KMS-11 (cell line): ENCODE results near the gene SULT2A1.

Source experiments
- H2AFZ ChIP-seq: fragments of 200-600 bp; sonication (generic); 2 replicates; pipeline ENCODE4 v1.6.1; 2016; ENCODE audit warnings: antibody characterized with exemption, mixed run types, low read depth
- H3K27ac ChIP-seq: fragments of 200-600 bp; sonication (generic); 2 replicates; pipeline ENCODE4 v1.6.1; 2016; ENCODE audit warnings: mild to moderate bottlenecking, mixed run types
- H3K27me3 ChIP-seq: fragments of 200-600 bp; sonication (generic); 2 replicates; pipeline ENCODE4 v1.6.1; 2017; ENCODE audit warnings: mild to moderate bottlenecking, low read depth, mixed run types, moderate library complexity; ENCODE audit not compliant: insufficient read depth
- H3K36me3 ChIP-seq: fragments of 200-600 bp; sonication (generic); 2 replicates; pipeline ENCODE4 v1.6.1; 2017; ENCODE audit warnings: mild to moderate bottlenecking, mixed run types; ENCODE audit not compliant: insufficient read depth
- H3K4me1 ChIP-seq: fragments of 200-600 bp; sonication (generic); 2 replicates; pipeline ENCODE4 v1.6.1; 2016; ENCODE audit warnings: mild to moderate bottlenecking, low read depth, mixed run types; ENCODE audit not compliant: poor library complexity, severe bottlenecking
- H3K4me2 ChIP-seq: fragments of 200-600 bp; sonication (generic); 2 replicates; pipeline ENCODE4 v1.7.0; 2016; ENCODE audit warnings: mild to moderate bottlenecking, mixed run types
- H3K4me3 ChIP-seq: fragments of 200-600 bp; sonication (generic); IDR thresholded peaks from 2 replicates; pipeline ENCODE4 v1.6.1; 2017; ENCODE audit warnings: low read depth, low read length, mixed read lengths; ENCODE audit not compliant: insufficient read depth
- H3K79me2 ChIP-seq: fragments of 200-600 bp; sonication (generic); 2 replicates; pipeline ENCODE4 v1.6.1; 2016; ENCODE audit warnings: low read depth, mixed run types; ENCODE audit not compliant: insufficient read depth
- H3K9ac ChIP-seq: fragments of 200-600 bp; sonication (generic); 2 replicates; pipeline ENCODE4 v1.6.1; 2016; ENCODE audit warnings: mild to moderate bottlenecking, mixed run types
- H4K20me1 ChIP-seq: fragments of 200-600 bp; sonication (generic); 2 replicates; pipeline ENCODE4 v1.6.1; 2016; ENCODE audit warnings: mild to moderate bottlenecking, mixed run types; ENCODE audit not compliant: insufficient read depth
- CTCF ChIP-seq: fragments of 200-600 bp; sonication (generic); conservative IDR thresholded peaks from 2 replicates; pipeline ENCODE4 v1.6.1; 2017; ENCODE audit warnings: low read depth, mild to moderate bottlenecking, antibody characterized with exemption, low read length, moderate library complexity, mixed read lengths

SULT2A1 gene

GRCh38 chr19:47899335-47899734, 13.2 kb upstream of the SULT2A1 start:
- H3K4me3 ChIP-seq = no peak overlapping the region
- no peak overlapping the region for H3K9ac ChIP-seq
- H3K36me3 ChIP-seq = no peaks in the 10 kb centered on the region
- TF ChIP-seq CTCF = no peak
- no peak overlapping the region for H2AFZ ChIP-seq
- H3K27me3 ChIP-seq = peaks cover 61% of the 10 kb centered on the region
- no peaks in the 10 kb centered on the region for H3K79me2 ChIP-seq
- H3K4me2 ChIP-seq = no peak overlapping the region
- no peak overlapping the region for H3K27ac ChIP-seq
- no peaks in the 10 kb centered on the region for H3K4me1 ChIP-seq
- H4K20me1 ChIP-seq = no peaks in the 10 kb centered on the region

- H3K27ac ChIP-seq = no peak overlapping the region
- no peak overlapping the region for H2AFZ ChIP-seq
- no peaks in the 10 kb centered on the region for H3K4me1 ChIP-seq
- TF ChIP-seq CTCF = no peak
- no peak overlapping the region for H3K4me3 ChIP-seq
- no peaks in the 10 kb centered on the region for H3K79me2 ChIP-seq
- no peak overlapping the region for H3K4me2 ChIP-seq
- H3K36me3 ChIP-seq = no peaks in the 10 kb centered on the region
- no peak overlapping the region for H3K9ac ChIP-seq
- no peaks in the 10 kb centered on the region for H4K20me1 ChIP-seq
- peaks cover 63% of the 10 kb centered on the region for H3K27me3 ChIP-seq
Observed at GRCh38 chr19:47897861-47898260, 11.7 kb upstream of the SULT2A1 start.

- Histone ChIP-seq H3K4me2 (no peak overlapping the region), H3K36me3 (no peaks in the 10 kb centered on the region), H3K9ac (no peak overlapping the region), H3K27me3 (peaks cover 59% of the 10 kb centered on the region), H3K4me3 (no peak overlapping the region), H3K4me1 (no peaks in the 10 kb centered on the region), H2AFZ (no peak overlapping the region), H4K20me1 (no peaks in the 10 kb centered on the region), H3K27ac (no peak overlapping the region), H3K79me2 (no peaks in the 10 kb centered on the region)
- TF ChIP-seq CTCF = no peak
Observed at GRCh38 chr19:47896773-47897172, 10.7 kb upstream of the SULT2A1 start.

GRCh38 chr19:47896019-47896418, 9.9 kb upstream of the SULT2A1 start:
- H3K36me3 ChIP-seq = no peaks in the 10 kb centered on the region
- no peak for TF ChIP-seq CTCF
- peaks cover 60% of the 10 kb centered on the region for H3K27me3 ChIP-seq
- no peaks in the 10 kb centered on the region for H4K20me1 ChIP-seq
- H2AFZ ChIP-seq = no peak overlapping the region
- no peak overlapping the region for H3K27ac ChIP-seq
- no peak overlapping the region for H3K9ac ChIP-seq
- no peaks in the 10 kb centered on the region for H3K79me2 ChIP-seq
- H3K4me3 ChIP-seq = no peak overlapping the region
- no peak overlapping the region for H3K4me2 ChIP-seq
- H3K4me1 ChIP-seq = no peaks in the 10 kb centered on the region
